ENCODE data around the gene PPT1.

DNA sequence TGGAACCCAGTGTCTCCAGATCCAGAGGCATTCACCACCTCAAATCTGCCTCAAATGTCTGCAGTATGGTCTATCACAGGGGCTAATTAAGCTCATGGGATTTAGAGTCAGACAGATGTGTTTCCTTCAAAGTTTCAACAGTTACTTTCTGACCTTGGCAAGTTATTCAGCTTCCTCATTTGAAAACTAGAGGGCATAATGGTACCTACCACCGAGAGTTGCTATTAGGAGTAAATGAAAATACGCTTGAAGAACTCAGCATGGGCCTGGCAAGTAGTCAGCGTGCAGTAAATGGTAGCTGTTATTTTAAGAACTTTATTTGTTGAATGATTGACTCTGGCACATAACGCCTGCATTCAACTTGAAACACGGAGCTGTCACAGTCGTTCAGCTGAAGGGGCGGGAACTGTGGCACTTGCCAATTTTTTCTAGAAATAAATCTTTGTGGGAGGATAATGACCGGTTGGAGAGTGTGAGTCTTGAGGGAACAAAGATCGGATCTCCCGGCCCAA is 57.8 kb downstream of the PPT1 start:
- TF ChIP-seq, protein P1, sequence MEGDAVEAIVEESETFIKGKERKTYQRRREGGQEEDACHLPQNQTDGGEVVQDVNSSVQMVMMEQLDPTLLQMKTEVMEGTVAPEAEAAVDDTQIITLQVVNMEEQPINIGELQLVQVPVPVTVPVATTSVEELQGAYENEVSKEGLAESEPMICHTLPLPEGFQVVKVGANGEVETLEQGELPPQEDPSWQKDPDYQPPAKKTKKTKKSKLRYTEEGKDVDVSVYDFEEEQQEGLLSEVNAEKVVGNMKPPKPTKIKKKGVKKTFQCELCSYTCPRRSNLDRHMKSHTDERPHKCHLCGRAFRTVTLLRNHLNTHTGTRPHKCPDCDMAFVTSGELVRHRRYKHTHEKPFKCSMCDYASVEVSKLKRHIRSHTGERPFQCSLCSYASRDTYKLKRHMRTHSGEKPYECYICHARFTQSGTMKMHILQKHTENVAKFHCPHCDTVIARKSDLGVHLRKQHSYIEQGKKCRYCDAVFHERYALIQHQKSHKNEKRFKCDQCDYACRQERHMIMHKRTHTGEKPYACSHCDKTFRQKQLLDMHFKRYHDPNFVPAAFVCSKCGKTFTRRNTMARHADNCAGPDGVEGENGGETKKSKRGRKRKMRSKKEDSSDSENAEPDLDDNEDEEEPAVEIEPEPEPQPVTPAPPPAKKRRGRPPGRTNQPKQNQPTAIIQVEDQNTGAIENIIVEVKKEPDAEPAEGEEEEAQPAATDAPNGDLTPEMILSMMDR (conservative IDR thresholded peaks at IDR 0.05): no peak; the same call in 1 of the 2 replicates
- TF ChIP-seq EZH2 (IDR thresholded peaks at IDR 0.05; ENCODE audit: low read depth): no peak

All from PC-9 (cell line).